HCT116 (cell line): ENCODE data around the gene NAB2. TPM values are rescaled to one million over a fixed set of nuclear protein-coding genes. Genes with fewer than 3 reads are reported as not detected.

ENCODE experiments used
- ATAC-seq: fragments of 200-7000 bp; cut with Tn5 transposase; 2 replicates; pipeline ENCODE4 v1.9.1; 2020; ENCODE audit warnings: mild to moderate bottlenecking, moderate library complexity
- BruUV-seq: library from RNA; stranded (reverse); fragments of 400-500 nt; replicated peaks from 2 replicates; lab custom pipeline; 2021; lab: Mats Ljungman, UMichigan
- CTCF ChIA-PET: fragments of 300-600 bp; sonication (Branson Sonifier 250); formaldehyde crosslinking; loops from one replicate; lab custom pipeline; 2021; ENCODE audit warnings: antibody characterized with exemption; lab: Charles Lee
- POLR2A ChIA-PET: fragments of 300-600, 350-600 bp; sonication (Branson Sonifier 250); formaldehyde crosslinking; loops from one replicate; lab custom pipeline; 2021; ENCODE audit warnings: antibody characterized with exemption; lab: Charles Lee
- RAD21 ChIA-PET, 2 experiments: fragments of 300-600 bp; sonication (Branson Sonifier 250); formaldehyde crosslinking; loops; one replicate each; lab custom pipeline; 2023; ENCODE audit warnings: low total read pairs in 2 of 2; ENCODE audit not compliant: uncharacterized antibody in 2 of 2, unreplicated experiment in 2 of 2, low non-redundant PET in 1 of 2; lab: Charles Lee
- DNase-seq: peaks from one replicate; pipeline ENCODE4 v3.0.0-alpha.2; 2010; ENCODE audit warnings: low read depth, low spot score
- H2AFZ ChIP-seq: fragments of 200-600 bp; shearing (Covaris generic), sonication (generic); 2 replicates; pipeline ENCODE4 v1.6.1; 2017; ENCODE audit warnings: low read depth, mixed run types, mixed read lengths, antibody characterized with exemption, low read length; ENCODE audit not compliant: poor library complexity, severe bottlenecking
- H3K27ac ChIP-seq: 2 replicates; pipeline ENCODE4 v1.5.1; 2012; ENCODE audit warnings: low read depth, low read length
- H3K27me3 ChIP-seq: fragments of 200-600 bp; sonication (generic); 2 replicates; pipeline ENCODE4 v1.6.1; 2016; ENCODE audit warnings: mixed run types, low read length, mixed read lengths; ENCODE audit not compliant: insufficient read depth
- H3K36me3 ChIP-seq, 2 experiments: fragments of 200-500 bp in 1 of 2; fragments of 200-600 bp in 1 of 2; sonication (Bioruptor generic) in 1 of 2; sonication (generic) in 1 of 2; 2 replicates each; pipeline versions ENCODE4 v1.5.1 to v1.6.1; 2014 to 2016; ENCODE audit warnings: low read length in 2 of 2, inconsistent platforms in 1 of 2, mixed read lengths in 1 of 2, mixed run types in 1 of 2; ENCODE audit not compliant: insufficient read depth in 2 of 2, control insufficient read depth in 1 of 2
- H3K4me1 ChIP-seq, 2 experiments: fragments of 200-600 bp in 1 of 2; sonication (generic) in 1 of 2; 2 replicates each; pipeline versions ENCODE4 v1.5.1 to v1.6.1; 2012 to 2017; ENCODE audit warnings: low read length in 2 of 2, inconsistent platforms in 1 of 2, mild to moderate bottlenecking in 1 of 2, mixed read lengths in 1 of 2, mixed run types in 1 of 2, moderate library complexity in 1 of 2; ENCODE audit not compliant: insufficient read depth in 2 of 2, control insufficient read depth in 1 of 2
- H3K4me2 ChIP-seq: fragments of 200-600 bp; sonication (generic); 2 replicates; pipeline ENCODE4 v1.6.1; 2017; ENCODE audit warnings: mixed run types, low read length, mixed read lengths
- H3K4me3 ChIP-seq, 2 experiments: fragments of 200-600 bp in 1 of 2; sonication (generic) in 1 of 2; replicated peaks in 1 of 2; 2 replicates each; pipeline ENCODE4 v1.5.1; 2011 to 2016; ENCODE audit warnings: low read length in 2 of 2, control low read depth in 1 of 2, low read depth in 1 of 2, mild to moderate bottlenecking in 1 of 2, mixed read lengths in 1 of 2, mixed run types in 1 of 2
- H3K79me2 ChIP-seq: fragments of 200-600 bp; sonication (generic); 2 replicates; pipeline ENCODE4 v1.6.1; 2017; ENCODE audit warnings: mild to moderate bottlenecking, mixed run types, low read length, moderate library complexity, mixed read lengths; ENCODE audit not compliant: insufficient read depth
- H3K9ac ChIP-seq: fragments of 200-600 bp; sonication (generic); 2 replicates; pipeline ENCODE4 v1.6.1; 2016; ENCODE audit warnings: low read length, mixed read lengths
- H3K9me2 ChIP-seq: fragments of 200-600 bp; sonication (generic), shearing (Covaris generic); 2 replicates; pipeline ENCODE4 v1.6.1; 2017; ENCODE audit warnings: mixed run types, mild to moderate bottlenecking, moderate library complexity; ENCODE audit not compliant: insufficient read depth
- H3K9me3 ChIP-seq, 2 experiments: fragments of 200-500 bp in 1 of 2; fragments of 200-600 bp in 1 of 2; sonication (Bioruptor generic) in 1 of 2; sonication (generic) in 1 of 2; 2 replicates each; pipeline ENCODE4 v1.6.1; 2014 to 2017; ENCODE audit warnings: low read length in 2 of 2, mixed read lengths in 2 of 2, inconsistent platforms in 1 of 2, low read depth in 1 of 2, mild to moderate bottlenecking in 1 of 2, mixed run types in 1 of 2, moderate library complexity in 1 of 2; ENCODE audit not compliant: control insufficient read depth in 1 of 2, insufficient read depth in 1 of 2
- H4K20me1 ChIP-seq: fragments of 200-600 bp; sonication (generic), shearing (Covaris generic); 2 replicates; pipeline ENCODE4 v1.6.1; 2017; ENCODE audit warnings: mixed run types, mild to moderate bottlenecking, moderate library complexity; ENCODE audit not compliant: insufficient read depth
- CBX3 ChIP-seq: IDR thresholded peaks from 2 replicates; pipeline ENCODE4 v1.6.1; 2012; ENCODE audit warnings: low read depth
- CEBPB ChIP-seq: IDR thresholded peaks from 2 replicates; pipeline ENCODE4 v1.6.1; 2012; ENCODE audit warnings: low read depth
- EGR1 ChIP-seq: IDR thresholded peaks from 2 replicates; pipeline ENCODE4 v1.6.1; 2012; ENCODE audit warnings: low read depth
- ELF1 ChIP-seq: IDR thresholded peaks from 2 replicates; pipeline ENCODE4 v1.6.1; 2012; ENCODE audit warnings: low read depth, borderline replicate concordance
- EZH2 ChIP-seq: fragments of 200-600 bp; sonication (generic); IDR thresholded peaks from 2 replicates; pipeline ENCODE4 v1.6.1; 2017; ENCODE audit warnings: antibody characterized with exemption, mixed run types
- FOSL1 ChIP-seq: IDR thresholded peaks from 2 replicates; pipeline ENCODE4 v1.6.1; 2012; ENCODE audit warnings: low read depth
- POLR2AphosphoS5 ChIP-seq: IDR thresholded peaks from 2 replicates; pipeline ENCODE4 v1.6.1; 2011; ENCODE audit warnings: mild to moderate bottlenecking, low read depth, low read length, moderate library complexity
- SIN3A ChIP-seq: IDR thresholded peaks from 2 replicates; pipeline ENCODE4 v1.6.1; 2012; ENCODE audit warnings: low read depth
- SP1 ChIP-seq: IDR thresholded peaks from 2 replicates; pipeline ENCODE4 v1.6.1; 2012; ENCODE audit warnings: low read depth
- SRF ChIP-seq: IDR thresholded peaks from 2 replicates; pipeline ENCODE4 v1.6.1; 2012; ENCODE audit warnings: low read depth
- TCF7L2 ChIP-seq: IDR thresholded peaks from 2 replicates; pipeline ENCODE4 v1.7.0; 2011; ENCODE audit warnings: borderline replicate concordance, inconsistent platforms; ENCODE audit not compliant: insufficient read depth, insufficient read length; ENCODE audit errors: extremely low read depth
- YY1 ChIP-seq: IDR thresholded peaks from 2 replicates; pipeline ENCODE4 v1.6.1; 2011; ENCODE audit warnings: low read length, low read depth, moderate library complexity, mild to moderate bottlenecking; ENCODE audit not compliant: insufficient replicate concordance; ENCODE audit errors: extremely low read depth
- ZNF274 ChIP-seq: fragments of 200-500 bp; sonication (Bioruptor generic); IDR thresholded peaks from 2 replicates; pipeline ENCODE4 v1.6.1; 2014; ENCODE audit warnings: mild to moderate bottlenecking, low read depth, low read length, inconsistent platforms
- intact Hi-C: fragments of 100-400 bp; cut with micrococcal nuclease; formaldehyde crosslinking; loops from 2 replicates; pipeline ENCODE4 v1.10.0; 2022
- total RNA-seq: library from RNA; stranded (reverse); gene quantifications from one replicate; pipeline ENCODE4 v1.2.1, GENCODE V29; 2021; ENCODE audit not compliant: unreplicated experiment
- TF ChIP-seq, protein P1 (sequence below): IDR thresholded peaks from 2 replicates; pipeline ENCODE4 v1.6.1; 2011; ENCODE audit warnings: mild to moderate bottlenecking, low read length, moderate library complexity; ENCODE audit not compliant: insufficient replicate concordance; ENCODE audit errors: extremely low read depth
- TF ChIP-seq, protein P2 (sequence below): IDR thresholded peaks from 2 replicates; pipeline ENCODE4 v1.6.1; 2012; ENCODE audit warnings: low read depth
- TF ChIP-seq, protein P3 (sequence below): IDR thresholded peaks from 2 replicates; pipeline ENCODE4 v1.6.1; 2012
- TF ChIP-seq, protein P4 (sequence below), 3 experiments: fragments of 200-600 bp in 1 of 3; sonication (generic) in 1 of 3; IDR thresholded peaks in 2 of 3; conservative IDR thresholded peaks in 1 of 3; 2 replicates each; pipeline ENCODE4 v1.5.1; 2012 to 2017; ENCODE audit warnings: low read depth in 2 of 3, low read length in 2 of 3, antibody characterized with exemption in 1 of 3, borderline replicate concordance in 1 of 3, control low read depth in 1 of 3, mild to moderate bottlenecking in 1 of 3, mixed read lengths in 1 of 3, mixed run types in 1 of 3, moderate library complexity in 1 of 3; ENCODE audit not compliant: insufficient read depth in 1 of 3
- TF ChIP-seq, protein P5 (sequence below): IDR thresholded peaks from 2 replicates; pipeline ENCODE4 v1.6.1; 2012

The NAB2 gene
- total RNA-seq, 1 experiment from 2014 or later, result 77.1 TPM

DNA sequence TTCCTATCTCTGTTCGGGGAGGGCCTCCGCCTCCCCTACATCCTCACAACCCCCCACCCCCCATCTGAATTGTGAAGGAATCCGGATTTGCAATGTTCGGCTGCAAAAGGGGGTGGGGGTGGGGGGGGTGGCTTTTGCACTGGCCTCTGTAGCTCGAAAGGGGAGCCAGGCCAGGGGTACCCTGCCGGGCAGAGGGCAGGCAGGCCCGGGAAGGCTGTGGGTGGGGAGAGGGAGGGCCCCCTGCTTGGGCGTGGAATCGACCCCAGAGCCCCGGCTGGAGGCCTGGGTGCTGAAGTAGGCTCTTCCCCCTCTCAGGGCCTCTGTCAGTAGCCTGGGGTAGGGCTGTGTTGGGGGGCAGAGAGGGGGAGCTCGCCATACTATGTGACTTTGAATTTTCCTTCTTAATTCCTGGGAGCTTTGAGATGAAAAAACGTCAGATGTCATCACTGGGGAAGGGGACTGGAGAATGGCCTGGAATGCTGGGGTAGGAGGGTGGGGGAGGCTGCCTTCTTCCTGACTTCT, 40.5 kb downstream of the NAB2 start:
- H3K4me2 ChIP-seq, result peak overlapping the region; percentile 99
- no peak for TF ChIP-seq SP1
- TF ChIP-seq CEBPB, result no peak
- TF ChIP-seq, protein P1, sequence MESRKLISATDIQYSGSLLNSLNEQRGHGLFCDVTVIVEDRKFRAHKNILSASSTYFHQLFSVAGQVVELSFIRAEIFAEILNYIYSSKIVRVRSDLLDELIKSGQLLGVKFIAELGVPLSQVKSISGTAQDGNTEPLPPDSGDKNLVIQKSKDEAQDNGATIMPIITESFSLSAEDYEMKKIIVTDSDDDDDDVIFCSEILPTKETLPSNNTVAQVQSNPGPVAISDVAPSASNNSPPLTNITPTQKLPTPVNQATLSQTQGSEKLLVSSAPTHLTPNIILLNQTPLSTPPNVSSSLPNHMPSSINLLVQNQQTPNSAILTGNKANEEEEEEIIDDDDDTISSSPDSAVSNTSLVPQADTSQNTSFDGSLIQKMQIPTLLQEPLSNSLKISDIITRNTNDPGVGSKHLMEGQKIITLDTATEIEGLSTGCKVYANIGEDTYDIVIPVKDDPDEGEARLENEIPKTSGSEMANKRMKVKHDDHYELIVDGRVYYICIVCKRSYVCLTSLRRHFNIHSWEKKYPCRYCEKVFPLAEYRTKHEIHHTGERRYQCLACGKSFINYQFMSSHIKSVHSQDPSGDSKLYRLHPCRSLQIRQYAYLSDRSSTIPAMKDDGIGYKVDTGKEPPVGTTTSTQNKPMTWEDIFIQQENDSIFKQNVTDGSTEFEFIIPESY, result no peak
- TF ChIP-seq POLR2AphosphoS5, result no peak
- TF ChIP-seq ZNF274, result no peak
- TF ChIP-seq EZH2, result no peak
- TF ChIP-seq, protein P2, sequence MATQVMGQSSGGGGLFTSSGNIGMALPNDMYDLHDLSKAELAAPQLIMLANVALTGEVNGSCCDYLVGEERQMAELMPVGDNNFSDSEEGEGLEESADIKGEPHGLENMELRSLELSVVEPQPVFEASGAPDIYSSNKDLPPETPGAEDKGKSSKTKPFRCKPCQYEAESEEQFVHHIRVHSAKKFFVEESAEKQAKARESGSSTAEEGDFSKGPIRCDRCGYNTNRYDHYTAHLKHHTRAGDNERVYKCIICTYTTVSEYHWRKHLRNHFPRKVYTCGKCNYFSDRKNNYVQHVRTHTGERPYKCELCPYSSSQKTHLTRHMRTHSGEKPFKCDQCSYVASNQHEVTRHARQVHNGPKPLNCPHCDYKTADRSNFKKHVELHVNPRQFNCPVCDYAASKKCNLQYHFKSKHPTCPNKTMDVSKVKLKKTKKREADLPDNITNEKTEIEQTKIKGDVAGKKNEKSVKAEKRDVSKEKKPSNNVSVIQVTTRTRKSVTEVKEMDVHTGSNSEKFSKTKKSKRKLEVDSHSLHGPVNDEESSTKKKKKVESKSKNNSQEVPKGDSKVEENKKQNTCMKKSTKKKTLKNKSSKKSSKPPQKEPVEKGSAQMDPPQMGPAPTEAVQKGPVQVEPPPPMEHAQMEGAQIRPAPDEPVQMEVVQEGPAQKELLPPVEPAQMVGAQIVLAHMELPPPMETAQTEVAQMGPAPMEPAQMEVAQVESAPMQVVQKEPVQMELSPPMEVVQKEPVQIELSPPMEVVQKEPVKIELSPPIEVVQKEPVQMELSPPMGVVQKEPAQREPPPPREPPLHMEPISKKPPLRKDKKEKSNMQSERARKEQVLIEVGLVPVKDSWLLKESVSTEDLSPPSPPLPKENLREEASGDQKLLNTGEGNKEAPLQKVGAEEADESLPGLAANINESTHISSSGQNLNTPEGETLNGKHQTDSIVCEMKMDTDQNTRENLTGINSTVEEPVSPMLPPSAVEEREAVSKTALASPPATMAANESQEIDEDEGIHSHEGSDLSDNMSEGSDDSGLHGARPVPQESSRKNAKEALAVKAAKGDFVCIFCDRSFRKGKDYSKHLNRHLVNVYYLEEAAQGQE, result no peak
- no peak for TF ChIP-seq TCF7L2
- TF ChIP-seq SIN3A, result no peak
- no peak for TF ChIP-seq EGR1
- TF ChIP-seq, protein P3, sequence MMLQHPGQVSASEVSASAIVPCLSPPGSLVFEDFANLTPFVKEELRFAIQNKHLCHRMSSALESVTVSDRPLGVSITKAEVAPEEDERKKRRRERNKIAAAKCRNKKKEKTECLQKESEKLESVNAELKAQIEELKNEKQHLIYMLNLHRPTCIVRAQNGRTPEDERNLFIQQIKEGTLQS, result no peak
- TF ChIP-seq, protein P4, sequence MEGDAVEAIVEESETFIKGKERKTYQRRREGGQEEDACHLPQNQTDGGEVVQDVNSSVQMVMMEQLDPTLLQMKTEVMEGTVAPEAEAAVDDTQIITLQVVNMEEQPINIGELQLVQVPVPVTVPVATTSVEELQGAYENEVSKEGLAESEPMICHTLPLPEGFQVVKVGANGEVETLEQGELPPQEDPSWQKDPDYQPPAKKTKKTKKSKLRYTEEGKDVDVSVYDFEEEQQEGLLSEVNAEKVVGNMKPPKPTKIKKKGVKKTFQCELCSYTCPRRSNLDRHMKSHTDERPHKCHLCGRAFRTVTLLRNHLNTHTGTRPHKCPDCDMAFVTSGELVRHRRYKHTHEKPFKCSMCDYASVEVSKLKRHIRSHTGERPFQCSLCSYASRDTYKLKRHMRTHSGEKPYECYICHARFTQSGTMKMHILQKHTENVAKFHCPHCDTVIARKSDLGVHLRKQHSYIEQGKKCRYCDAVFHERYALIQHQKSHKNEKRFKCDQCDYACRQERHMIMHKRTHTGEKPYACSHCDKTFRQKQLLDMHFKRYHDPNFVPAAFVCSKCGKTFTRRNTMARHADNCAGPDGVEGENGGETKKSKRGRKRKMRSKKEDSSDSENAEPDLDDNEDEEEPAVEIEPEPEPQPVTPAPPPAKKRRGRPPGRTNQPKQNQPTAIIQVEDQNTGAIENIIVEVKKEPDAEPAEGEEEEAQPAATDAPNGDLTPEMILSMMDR (IDR thresholded peaks at IDR 0.05 in 2 of 3, conservative IDR thresholded peaks at IDR 0.05 in 1 of 3; ENCODE audit: borderline replicate concordance in 1 of 3, insufficient read depth in 1 of 3, low read depth in 2 of 3, low read length in 2 of 3), result no peak
- no peak for TF ChIP-seq FOSL1
- TF ChIP-seq, protein P5, sequence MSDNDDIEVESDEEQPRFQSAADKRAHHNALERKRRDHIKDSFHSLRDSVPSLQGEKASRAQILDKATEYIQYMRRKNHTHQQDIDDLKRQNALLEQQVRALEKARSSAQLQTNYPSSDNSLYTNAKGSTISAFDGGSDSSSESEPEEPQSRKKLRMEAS, result no peak
- no peak for TF ChIP-seq YY1
- no peak for TF ChIP-seq CBX3
- TF ChIP-seq ELF1, result no peak
- TF ChIP-seq SRF, result no peak
- H3K4me1 ChIP-seq, result peaks cover 9 to 40% of the 10 kb centered on the region in 2 experiments
- H3K9me3 ChIP-seq, result no peaks in the 10 kb centered on the region
- no peaks in the 10 kb centered on the region for H3K36me3 ChIP-seq
- H3K9ac ChIP-seq, result no peak overlapping the region
- no peaks in the 10 kb centered on the region for H3K27me3 ChIP-seq
- H3K27ac ChIP-seq, result no peak overlapping the region
- ATAC-seq, result no peak
- H4K20me1 ChIP-seq, result no peaks in the 10 kb centered on the region
- no peak overlapping the region for H2AFZ ChIP-seq
- BruUV-seq, result no TSS peak
- intact Hi-C loops, result loop anchor here (10.0 kb wide), 1 partner anchor 115 kb away; no protein-coding TSS in a partner anchor
- no peaks in the 10 kb centered on the region for H3K79me2 ChIP-seq
- peak overlapping the region; percentile 74 to 80; a peak in 2 of 4 replicates for H3K4me3 ChIP-seq
- DNase-seq, result no peak
- ChIA-PET RAD21 (no interaction called here), POLR2A (no interaction called here), CTCF (interaction anchor here (4.1 kb wide), 1 partner anchor 46 kb away, joined by 40 read pairs; no protein-coding TSS in a partner anchor)
- no peaks in the 10 kb centered on the region for H3K9me2 ChIP-seq
